ENCODE results near the gene RIC8B.

GRCh38 chr12:106865683-106866082 lies 91.2 kb downstream of the RIC8B start:
- TF ChIP-seq CTCF (conservative IDR thresholded peaks at IDR 0.05) (no peak), EZH2 (IDR thresholded peaks at IDR 0.05; ENCODE audit: low read depth) (no peak)
